K562 (cell line): ENCODE results near the gene ZMYM1. TPM values are rescaled to one million over a fixed set of nuclear protein-coding genes. Genes with fewer than 3 reads are reported as not detected.

Source experiments
- ATAC-seq: fragments of 200-7000 bp; cut with Tn5 transposase; 3 replicates; pipeline ENCODE4 v1.9.1; 2020; ENCODE audit warnings: moderate library complexity
- BruUV-seq: library from RNA; stranded (reverse); fragments of 400-500 nt; replicated peaks from 2 replicates; lab custom pipeline; 2021; lab: Mats Ljungman, UMichigan
- CTCF ChIA-PET: fragments of 300-600 bp; formaldehyde crosslinking; extraction: SDS; loops from one replicate; lab custom pipeline; 2021; ENCODE audit warnings: low intra/inter-chr PET ratio; lab: Yijun Ruan, JAX
- POLR2A ChIA-PET: fragments of 300-600, 350-650 bp; sonication (Branson Sonifier 250); formaldehyde crosslinking; extraction: SDS; loops from one replicate; lab custom pipeline; 2021; ENCODE audit warnings: antibody characterized with exemption, inconsistent platforms; lab: Yijun Ruan, JAX
- DNase-seq, 4 experiments: peaks; one replicate each; pipeline versions ENCODE4 v3.0.0 to v3.0.0-alpha.2; 2011 to 2018; ENCODE audit warnings: low spot score in 3 of 4, mixed read lengths in 3 of 4; ENCODE audit errors: extremely low read depth in 1 of 4
- FAIRE-seq: peaks from 2 replicates; lab custom pipeline; 2011; peaks lifted over from hg19 to GRCh38; lab: Jason Lieb, UNC
- H2AFZ ChIP-seq: 2 replicates; pipeline ENCODE4 v1.6.0; 2011; ENCODE audit warnings: low read depth, low read length, control low read depth, inconsistent platforms
- H3K27ac ChIP-seq: fragments of 200-600 bp; 3 replicates; pipeline ENCODE4 v1.8.0; 2011; ENCODE audit warnings: low read depth, mild to moderate bottlenecking, control low read depth, inconsistent platforms, low read length, moderate library complexity, mixed read lengths; ENCODE audit errors: extremely low read depth
- H3K27me3 ChIP-seq, 2 experiments: fragments of 300-600 bp in 1 of 2; 2 replicates in 1 of 2; 3 replicates in 1 of 2; pipeline versions ENCODE4 v1.6.0 to v1.8.0; 2011; ENCODE audit warnings: inconsistent platforms in 2 of 2, low read length in 2 of 2, mild to moderate bottlenecking in 1 of 2, mixed read lengths in 1 of 2, moderate library complexity in 1 of 2; ENCODE audit not compliant: control insufficient read depth in 2 of 2, insufficient read depth in 2 of 2
- H3K36me3 ChIP-seq: fragments of 300-600 bp; 3 replicates; pipeline ENCODE4 v1.8.0; 2011; ENCODE audit warnings: mild to moderate bottlenecking, low read length, inconsistent platforms; ENCODE audit not compliant: control insufficient read depth, insufficient read depth
- H3K4me1 ChIP-seq, 2 experiments: fragments of 200-600 bp in 1 of 2; replicated peaks in 1 of 2; 2 replicates in 1 of 2; 3 replicates in 1 of 2; pipeline versions ENCODE4 v1.5.1 to v1.8.0; 2011; ENCODE audit warnings: inconsistent platforms in 2 of 2, low read length in 2 of 2, mild to moderate bottlenecking in 1 of 2, mixed read lengths in 1 of 2, moderate library complexity in 1 of 2; ENCODE audit not compliant: control insufficient read depth in 2 of 2, insufficient read depth in 2 of 2
- H3K4me2 ChIP-seq: 2 replicates; pipeline ENCODE4 v1.6.1; 2011; ENCODE audit warnings: low read length, control low read depth, inconsistent platforms, mixed read lengths; ENCODE audit not compliant: insufficient read depth
- H3K4me3 ChIP-seq: fragments of 200-600 bp; sonication (generic), shearing (Covaris generic); 2 replicates; pipeline ENCODE4 v1.5.1; 2016; ENCODE audit warnings: control low read depth, inconsistent platforms
- H3K79me2 ChIP-seq: fragments of 200-600 bp; 3 replicates; pipeline ENCODE4 v1.8.0; 2011; ENCODE audit warnings: low read length, inconsistent platforms; ENCODE audit not compliant: control insufficient read depth, insufficient read depth
- H3K9ac ChIP-seq, 2 experiments: 2 replicates each; pipeline versions ENCODE4 v1.6.0 to v1.6.1; 2011; ENCODE audit warnings: low read depth in 2 of 2, low read length in 2 of 2, control low read depth in 1 of 2, inconsistent platforms in 1 of 2, mild to moderate bottlenecking in 1 of 2, mixed read lengths in 1 of 2; ENCODE audit not compliant: insufficient read depth in 1 of 2
- H3K9me1 ChIP-seq: one replicate; pipeline ENCODE4 v1.6.0; 2011; ENCODE audit warnings: inconsistent platforms, mild to moderate bottlenecking, low read length, moderate library complexity; ENCODE audit not compliant: control insufficient read depth, insufficient read depth
- H3K9me3 ChIP-seq: replicated peaks from 2 replicates; pipeline ENCODE4 v1.5.1; 2011; ENCODE audit warnings: low read depth, low read length, inconsistent platforms; ENCODE audit not compliant: control insufficient read depth, insufficient read depth
- H4K20me1 ChIP-seq: replicated peaks from 2 replicates; pipeline ENCODE4 v1.6.1; 2011; ENCODE audit warnings: low read length, inconsistent platforms, mixed read lengths; ENCODE audit not compliant: control insufficient read depth, insufficient read depth
- HNRNPH1 ChIP-seq: fragments of 200-400 bp; formaldehyde crosslinking; optimal IDR thresholded peaks from 2 replicates; pipeline ENCODE3; 2017; ENCODE audit warnings: low read depth, mild to moderate bottlenecking, low read length, moderate library complexity
- MTA1 ChIP-seq: fragments of 450-650 bp; IDR thresholded peaks from 2 replicates; pipeline ENCODE4 v1.6.1; 2017; ENCODE audit warnings: borderline replicate concordance
- NELFE ChIP-seq: IDR thresholded peaks from 2 replicates; pipeline ENCODE4 v1.6.1; 2011; ENCODE audit warnings: mild to moderate bottlenecking; ENCODE audit not compliant: insufficient read depth, insufficient read length
- RBM14 ChIP-seq: fragments of 200-400 bp; formaldehyde crosslinking; IDR thresholded peaks from 2 replicates; pipeline ENCODE4 v1.6.1; 2018; ENCODE audit warnings: low read depth, mild to moderate bottlenecking, low read length, moderate library complexity, borderline replicate concordance; ENCODE audit not compliant: insufficient read depth
- RBM17 ChIP-seq: fragments of 200-400 bp; formaldehyde crosslinking; IDR thresholded peaks from 2 replicates; pipeline ENCODE4 v1.6.1; 2017; ENCODE audit warnings: low read depth, mild to moderate bottlenecking, low read length, borderline replicate concordance
- SRSF9 ChIP-seq: fragments of 200-400 bp; formaldehyde crosslinking; IDR thresholded peaks from 2 replicates; pipeline ENCODE4 v1.6.1; 2017; ENCODE audit warnings: low read depth, low read length, borderline replicate concordance
- ZNF644 ChIP-seq: fragments of 200-800 bp; sonication (Bioruptor generic); IDR thresholded peaks from 2 replicates; pipeline ENCODE4 v1.6.1; 2016; ENCODE audit warnings: low read depth, missing genetic modification characterization, missing compliant biosample characterization
- WGBS: fragments of 100-300 bp; shearing (Covaris generic); methylation state at CpG from one replicate; pipeline ENCODE4 v1.1.6; 2016; ENCODE audit warnings: low coverage, mixed read lengths; ENCODE audit not compliant: insufficient coverage; ENCODE audit errors: missing lambda C conversion rate; 5-methylcytosine and 5-hydroxymethylcytosine counted together
- in situ Hi-C: fragments of 300-500 bp; cut with MboI; formaldehyde crosslinking; loops from 4 replicates; pipeline ENCODE4 v1.15.0; 2018; ENCODE audit warnings: inconsistent platforms, mixed read lengths
- intact Hi-C: fragments of 100-400 bp; cut with micrococcal nuclease; formaldehyde crosslinking; loops from 2 replicates; pipeline ENCODE4 v1.14.2; 2022
- polyA plus RNA-seq, 8 experiments: library from polyadenylated mRNA; depleted of rRNA in 4 of 8; stranded (reverse) in 5 of 8; unstranded in 3 of 8; fragments of >200 nt; fragmentation: Nextera tagmentation in 2 of 8; fragmentation: Illumina TruSeq in 1 of 8; extraction: Ambion mirVana in 2 of 8; extraction: Trizol in 1 of 8; gene quantifications; 2 replicates each; pipeline versions ENCODE4 v1.2.1 to v1.2.3, GENCODE V29; 2011 to 2014; ENCODE audit warnings: inconsistent platforms in 1 of 8, missing spikeins in 1 of 8
- total RNA-seq, 7 experiments: library from RNA; depleted of rRNA in 6 of 7; stranded (reverse); fragments of >200 nt in 6 of 7; fragmentation: Illumina TruSeq in 2 of 7; extraction: Trizol in 2 of 7; gene quantifications; 2 replicates each; pipeline versions ENCODE4 v1.2.1 to v1.2.3, GENCODE V29; 2011 to 2021; ENCODE audit warnings: low replicate concordance in 1 of 7
- TF ChIP-seq, protein P1 (sequence below), 2 experiments: fragments of 450-650 bp; IDR thresholded peaks; 2 replicates each; pipeline ENCODE4 v1.6.1; 2016; ENCODE audit warnings: mild to moderate bottlenecking in 2 of 2, borderline replicate concordance in 1 of 2, low read depth in 1 of 2, moderate library complexity in 1 of 2

ZMYM1 gene
- total and polyA plus RNA-seq, 9 of the 15 experiments (the other 6 are each of a cell fraction or from before 2014, with no cell fraction given): 7.5 to 25.4 (median 15.8) TPM

- FAIRE-seq: no peak
- no peaks in the 10 kb centered on the region for H3K4me1 ChIP-seq
These were observed 9.4 kb upstream of the ZMYM1 start for GRCh38 chr1:35069746-35070145.

DNA sequence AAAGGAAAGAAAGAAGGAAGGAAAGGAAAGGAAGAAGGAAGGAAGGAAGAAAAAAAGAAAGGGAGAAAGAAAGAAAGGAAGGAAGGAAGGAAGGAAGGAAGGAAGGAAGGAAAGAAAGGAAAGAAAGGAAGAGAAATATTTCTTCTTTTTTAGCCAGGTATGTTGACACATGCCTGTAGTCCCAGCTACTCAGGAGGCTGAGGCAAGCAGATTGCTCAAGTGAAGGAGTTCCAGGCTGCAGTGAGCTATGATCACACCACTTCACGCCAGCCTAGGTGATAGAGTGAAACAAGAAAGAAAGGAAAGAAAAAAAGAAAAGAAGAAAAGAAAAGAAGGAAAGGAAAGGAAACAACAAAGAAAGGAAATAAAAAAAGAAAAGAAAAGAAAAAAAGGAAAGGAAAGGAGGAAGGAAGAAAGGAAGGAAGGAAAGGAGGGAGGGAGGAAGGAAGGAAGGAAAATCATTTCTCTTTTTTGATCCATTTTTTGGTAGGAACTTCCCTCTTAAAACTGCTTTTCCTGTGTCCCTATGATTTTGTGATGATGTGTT, 5.8 kb upstream of the ZMYM1 start:
- H2AFZ ChIP-seq: no peak overlapping the region
- H3K9me3 ChIP-seq: no peaks in the 10 kb centered on the region
- no peak overlapping the region for H3K9ac ChIP-seq
- ChIA-PET POLR2A (interaction anchor here (2.2 kb wide), 1 partner anchor 11 kb away, joined by 6 read pairs; no protein-coding TSS in a partner anchor), CTCF (no interaction called here)
- no peak for DNase-seq
- 18% methylated on average over 1 of the region's 1 CpG for whole genome bisulfite sequencing
- FAIRE-seq: no peak
- H3K27ac ChIP-seq: no peak overlapping the region
- H3K4me3 ChIP-seq: no peak overlapping the region
- H3K4me1 ChIP-seq: no peaks in the 10 kb centered on the region
- H3K36me3 ChIP-seq: no peaks in the 10 kb centered on the region
- in situ Hi-C loops (no loop called here), intact Hi-C loops (no loop called here)
- BruUV-seq: no TSS peak
- no peaks in the 10 kb centered on the region for H3K9me1 ChIP-seq
- ATAC-seq: no peak
- H3K79me2 ChIP-seq: no peaks in the 10 kb centered on the region
- no peaks in the 10 kb centered on the region for H4K20me1 ChIP-seq
- H3K4me2 ChIP-seq: no peak overlapping the region
- 0 out of 5 replicates have a peak, but pooled peaks cover 0 to 2% of the 10 kb centered on the region in 2 experiments for H3K27me3 ChIP-seq
- TF ChIP-seq, protein P1, sequence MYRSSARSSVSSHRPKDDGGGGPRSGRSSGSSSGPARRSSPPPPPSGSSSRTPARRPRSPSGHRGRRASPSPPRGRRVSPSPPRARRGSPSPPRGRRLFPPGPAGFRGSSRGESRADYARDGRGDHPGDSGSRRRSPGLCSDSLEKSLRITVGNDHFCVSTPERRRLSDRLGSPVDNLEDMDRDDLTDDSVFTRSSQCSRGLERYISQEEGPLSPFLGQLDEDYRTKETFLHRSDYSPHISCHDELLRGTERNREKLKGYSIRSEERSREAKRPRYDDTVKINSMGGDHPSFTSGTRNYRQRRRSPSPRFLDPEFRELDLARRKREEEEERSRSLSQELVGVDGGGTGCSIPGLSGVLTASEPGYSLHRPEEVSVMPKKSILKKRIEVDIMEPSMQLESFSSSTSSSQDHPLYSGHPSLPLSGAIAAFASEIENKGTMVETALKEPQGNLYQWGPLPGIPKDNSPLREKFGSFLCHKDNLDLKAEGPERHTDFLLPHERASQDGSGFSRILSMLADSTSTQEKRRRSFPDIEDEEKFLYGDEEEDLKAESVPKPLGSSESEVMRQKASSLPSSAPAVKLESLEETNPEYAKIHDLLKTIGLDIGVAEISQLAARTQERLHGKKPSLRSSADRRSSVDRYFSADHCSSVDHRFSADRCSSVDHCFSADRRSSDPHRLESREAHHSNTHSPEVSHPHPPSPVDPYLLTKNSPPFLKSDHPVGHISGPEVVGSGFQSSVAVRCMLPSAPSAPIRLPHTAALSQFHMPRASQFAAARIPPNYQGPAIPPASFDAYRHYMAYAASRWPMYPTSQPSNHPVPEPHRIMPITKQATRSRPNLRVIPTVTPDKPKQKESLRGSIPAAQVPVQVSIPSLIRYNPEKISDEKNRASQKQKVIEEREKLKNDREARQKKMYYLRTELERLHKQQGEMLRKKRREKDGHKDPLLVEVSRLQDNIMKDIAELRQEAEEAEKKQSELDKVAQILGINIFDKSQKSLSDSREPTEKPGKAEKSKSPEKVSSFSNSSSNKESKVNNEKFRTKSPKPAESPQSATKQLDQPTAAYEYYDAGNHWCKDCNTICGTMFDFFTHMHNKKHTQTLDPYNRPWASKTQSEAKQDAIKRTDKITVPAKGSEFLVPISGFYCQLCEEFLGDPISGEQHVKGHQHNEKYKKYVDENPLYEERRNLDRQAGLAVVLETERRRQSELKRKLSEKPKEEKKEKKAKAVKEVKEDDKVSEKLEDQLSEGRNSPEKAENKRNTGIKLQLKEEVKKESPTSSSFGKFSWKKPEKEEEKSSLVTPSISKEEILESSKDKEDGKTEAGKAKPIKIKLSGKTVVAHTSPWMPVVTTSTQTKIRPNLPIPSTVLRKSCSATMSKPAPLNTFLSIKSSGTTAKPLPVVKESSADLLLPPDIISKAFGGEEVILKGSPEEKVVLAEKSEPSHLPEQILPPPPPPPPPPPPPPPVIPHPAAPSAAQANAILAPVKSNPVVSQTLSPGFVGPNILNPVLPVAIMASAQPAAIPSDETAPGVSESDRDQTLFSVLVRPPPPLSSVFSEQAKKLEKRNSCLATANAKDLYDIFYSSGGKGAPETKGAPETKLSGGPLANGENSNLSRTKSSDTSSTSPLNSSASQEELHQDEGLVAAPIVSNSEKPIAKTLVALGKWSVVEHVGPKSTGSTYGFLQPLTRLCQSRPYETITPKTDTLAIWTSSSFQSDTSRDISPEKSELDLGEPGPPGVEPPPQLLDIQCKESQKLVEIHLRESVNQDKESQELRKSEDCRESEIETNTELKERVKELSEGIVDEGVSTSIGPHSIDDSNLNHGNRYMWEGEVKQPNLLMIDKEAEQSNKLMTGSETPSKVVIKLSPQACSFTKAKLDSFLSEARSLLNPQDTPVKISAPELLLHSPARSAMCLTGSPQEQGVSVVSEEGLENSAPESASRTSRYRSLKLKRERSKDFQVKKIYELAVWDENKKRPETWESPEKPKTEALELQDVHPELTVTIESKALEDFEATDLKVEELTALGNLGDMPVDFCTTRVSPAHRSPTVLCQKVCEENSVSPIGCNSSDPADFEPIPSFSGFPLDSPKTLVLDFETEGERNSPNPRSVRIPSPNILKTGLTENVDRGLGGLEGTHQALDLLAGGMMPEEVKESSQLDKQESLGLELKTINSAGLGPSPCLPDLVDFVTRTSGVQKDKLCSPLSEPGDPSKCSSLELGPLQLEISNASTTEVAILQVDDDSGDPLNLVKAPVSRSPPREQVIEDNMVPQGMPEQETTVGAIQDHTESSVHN (IDR thresholded peaks at IDR 0.05; ENCODE audit: borderline replicate concordance in 1 of 2, low read depth in 1 of 2): no peak
- TF ChIP-seq RBM17 (no peak), HNRNPH1 (no peak), NELFE (no peak), MTA1 (0 out of 2 replicates have a peak, but pooled peaks have one; percentile 22), RBM14 (no peak)

More at GRCh38 chr1:35069746-35070145, 9.4 kb upstream of the ZMYM1 start:
- no TSS peak for BruUV-seq
- Histone ChIP-seq H3K27me3 (0 out of 5 replicates have a peak, but pooled peaks cover 0 to 2% of the 10 kb centered on the region in 2 experiments), H3K4me3 (no peak overlapping the region), H3K9me1 (no peaks in the 10 kb centered on the region), H3K4me2 (no peak overlapping the region), H3K9me3 (no peaks in the 10 kb centered on the region), H3K9ac (no peak overlapping the region), H4K20me1 (no peaks in the 10 kb centered on the region), H2AFZ (no peak overlapping the region), H3K36me3 (no peaks in the 10 kb centered on the region), H3K27ac (no peak overlapping the region), H3K79me2 (no peaks in the 10 kb centered on the region)
- TF ChIP-seq SRSF9 (no peak), ZNF644 (tag) (no peak)
- ATAC-seq (no peak), DNase-seq (no peak)
- in situ Hi-C loops (no loop called here), intact Hi-C loops (no loop called here)
- ChIA-PET POLR2A (no interaction called here), CTCF (no interaction called here)
